Hepatocyte (in vitro differentiated cells): Measurements from ENCODE around the gene LINGO3. TPM values are rescaled to one million over a fixed set of nuclear protein-coding genes. Genes with fewer than 3 reads are reported as not detected.

Source experiments
- DNase-seq: peaks from one replicate; pipeline ENCODE4 v3.0.0-alpha.2; 2016; ENCODE audit warnings: low spot score
- H2AFZ ChIP-seq: fragments of 200-600 bp; sonication (generic); 2 replicates; pipeline ENCODE4 v1.6.0; 2016; ENCODE audit warnings: antibody characterized with exemption, mild to moderate bottlenecking
- H3K27ac ChIP-seq: fragments of 200-600 bp; sonication (generic); 2 replicates; pipeline ENCODE4 v1.5.1; 2016; ENCODE audit warnings: mild to moderate bottlenecking
- H3K27me3 ChIP-seq: fragments of 200-600 bp; sonication (generic); 2 replicates; pipeline ENCODE4 v1.6.1; 2016
- H3K36me3 ChIP-seq: fragments of 200-600 bp; sonication (generic); replicated peaks from 2 replicates; pipeline ENCODE4 v1.5.1; 2016; ENCODE audit warnings: low read depth; ENCODE audit not compliant: insufficient read depth
- H3K4me1 ChIP-seq: fragments of 200-600 bp; sonication (generic); 2 replicates; pipeline ENCODE4 v1.5.1; 2016; ENCODE audit warnings: mild to moderate bottlenecking, moderate library complexity; ENCODE audit not compliant: insufficient read depth
- H3K4me2 ChIP-seq: fragments of 200-600 bp; sonication (generic); 2 replicates; pipeline ENCODE4 v1.6.0; 2016
- H3K4me3 ChIP-seq: fragments of 200-600 bp; sonication (generic); 2 replicates; pipeline ENCODE4 v1.5.1; 2016; ENCODE audit warnings: mild to moderate bottlenecking
- H3K79me2 ChIP-seq: fragments of 200-600 bp; sonication (generic); 2 replicates; pipeline ENCODE4 v1.6.0; 2017; ENCODE audit warnings: mild to moderate bottlenecking
- H3K9me2 ChIP-seq: fragments of 200-600 bp; sonication (generic); replicated peaks from 2 replicates; pipeline ENCODE4 v1.6.0; 2017; ENCODE audit warnings: mild to moderate bottlenecking; ENCODE audit not compliant: insufficient read depth
- H3K9me3 ChIP-seq: fragments of 200-600 bp; sonication (generic); 2 replicates; pipeline ENCODE4 v1.5.1; 2016; ENCODE audit warnings: low read depth, mild to moderate bottlenecking
- H4K20me1 ChIP-seq: fragments of 200-600 bp; sonication (generic); 2 replicates; pipeline ENCODE4 v1.6.0; 2016; ENCODE audit warnings: mild to moderate bottlenecking; ENCODE audit not compliant: insufficient read depth, poor library complexity, severe bottlenecking
- CTCF ChIP-seq: fragments of 200-600 bp; sonication (generic); IDR thresholded peaks from 2 replicates; pipeline ENCODE4 v1.5.1; 2016; ENCODE audit warnings: antibody characterized with exemption, mild to moderate bottlenecking; ENCODE audit not compliant: poor library complexity
- EZH2 ChIP-seq: fragments of 200-600 bp; sonication (generic); IDR thresholded peaks from 2 replicates; pipeline ENCODE4 v1.6.1; 2016; ENCODE audit warnings: antibody characterized with exemption, mild to moderate bottlenecking, borderline replicate concordance
- EZH2phosphoT487 ChIP-seq: fragments of 200-600 bp; sonication (generic); IDR thresholded peaks from one replicate; pipeline ENCODE4 v1.6.1; 2018; ENCODE audit warnings: antibody characterized with exemption, mild to moderate bottlenecking, low read depth, moderate library complexity; ENCODE audit not compliant: unreplicated experiment, severe bottlenecking
- WGBS: methylation state at CpG from one replicate; pipeline ENCODE4 v1.1.6; 2016; ENCODE audit warnings: low lambda C conversion rate; ENCODE audit errors: missing lambda C conversion rate; 5-methylcytosine and 5-hydroxymethylcytosine counted together
- polyA plus RNA-seq: library from polyadenylated mRNA; unstranded; fragments of >200 nt; fragmentation: Nextera tagmentation; extraction: Ambion mirVana; gene quantifications from 2 replicates; pipeline ENCODE4 v1.2.1, GENCODE V29; 2016
- total RNA-seq: library from RNA; depleted of rRNA; stranded (reverse); fragments of >200 nt; gene quantifications from 2 replicates; pipeline ENCODE4 v1.2.3, GENCODE V29; 2014

LINGO3 gene
- total and polyA plus RNA-seq, 2 experiments from 2014 or later: not detected

- TF ChIP-seq EZH2phosphoT487 (no peak), EZH2 (no peak), CTCF (no peak)
- H3K27me3 ChIP-seq: peaks cover 23% of the 10 kb centered on the region
- no peak overlapping the region for H3K4me2 ChIP-seq
These were observed 983 bp downstream of the LINGO3 start for GRCh38 chr19:2306971-2307370.

GRCh38 chr19:2306281-2306806, 1.6 kb downstream of the LINGO3 start:
- H4K20me1 ChIP-seq: no peaks in the 10 kb centered on the region
- H3K27ac ChIP-seq: no peak overlapping the region
- H3K4me1 ChIP-seq: no peaks in the 10 kb centered on the region
- no peak overlapping the region for H2AFZ ChIP-seq
- peaks cover 23% of the 10 kb centered on the region for H3K27me3 ChIP-seq
- no peaks in the 10 kb centered on the region for H3K79me2 ChIP-seq
- no peaks in the 10 kb centered on the region for H3K9me2 ChIP-seq
- WGBS: 88% methylated on average over 18 of the region's 19 CpGs
- H3K9me3 ChIP-seq: no peaks in the 10 kb centered on the region
- no peak overlapping the region for H3K4me2 ChIP-seq
- DNase-seq: no peak
- no peaks in the 10 kb centered on the region for H3K36me3 ChIP-seq
- no peak overlapping the region for H3K4me3 ChIP-seq
- TF ChIP-seq CTCF (no peak), EZH2 (no peak), EZH2phosphoT487 (no peak)

More at GRCh38 chr19:2306971-2307370, 983 bp downstream of the LINGO3 start:
- Histone ChIP-seq H3K9me2 (no peaks in the 10 kb centered on the region), H3K27ac (no peak overlapping the region), H3K36me3 (no peaks in the 10 kb centered on the region), H3K9me3 (no peaks in the 10 kb centered on the region), H4K20me1 (no peaks in the 10 kb centered on the region), H3K4me3 (no peak overlapping the region), H2AFZ (no peak overlapping the region), H3K79me2 (no peaks in the 10 kb centered on the region), H3K4me1 (no peaks in the 10 kb centered on the region)
- no peak for DNase-seq
- WGBS: 82% methylated on average over 17 of the region's 17 CpGs

- 85% methylated on average over 19 of the region's 19 CpGs for whole genome bisulfite sequencing
- no peaks in the 10 kb centered on the region for H4K20me1 ChIP-seq
- no peaks in the 10 kb centered on the region for H3K79me2 ChIP-seq
- no peaks in the 10 kb centered on the region for H3K9me3 ChIP-seq
- H2AFZ ChIP-seq: no peak overlapping the region
- no peak overlapping the region for H3K27ac ChIP-seq
- no peaks in the 10 kb centered on the region for H3K4me1 ChIP-seq
- no peaks in the 10 kb centered on the region for H3K9me2 ChIP-seq
- H3K4me2 ChIP-seq: no peak overlapping the region
- no peak for TF ChIP-seq CTCF
- TF ChIP-seq EZH2: no peak
- TF ChIP-seq EZH2phosphoT487: no peak
- H3K4me3 ChIP-seq: no peak overlapping the region
- DNase-seq: no peak
- no peaks in the 10 kb centered on the region for H3K36me3 ChIP-seq
- H3K27me3 ChIP-seq: peaks cover 23% of the 10 kb centered on the region
These were observed 2.3 kb downstream of the LINGO3 start for GRCh38 chr19:2305452-2306280.
